ENCODE data around the gene SPOCK2.

- TF ChIP-seq, protein P1, sequence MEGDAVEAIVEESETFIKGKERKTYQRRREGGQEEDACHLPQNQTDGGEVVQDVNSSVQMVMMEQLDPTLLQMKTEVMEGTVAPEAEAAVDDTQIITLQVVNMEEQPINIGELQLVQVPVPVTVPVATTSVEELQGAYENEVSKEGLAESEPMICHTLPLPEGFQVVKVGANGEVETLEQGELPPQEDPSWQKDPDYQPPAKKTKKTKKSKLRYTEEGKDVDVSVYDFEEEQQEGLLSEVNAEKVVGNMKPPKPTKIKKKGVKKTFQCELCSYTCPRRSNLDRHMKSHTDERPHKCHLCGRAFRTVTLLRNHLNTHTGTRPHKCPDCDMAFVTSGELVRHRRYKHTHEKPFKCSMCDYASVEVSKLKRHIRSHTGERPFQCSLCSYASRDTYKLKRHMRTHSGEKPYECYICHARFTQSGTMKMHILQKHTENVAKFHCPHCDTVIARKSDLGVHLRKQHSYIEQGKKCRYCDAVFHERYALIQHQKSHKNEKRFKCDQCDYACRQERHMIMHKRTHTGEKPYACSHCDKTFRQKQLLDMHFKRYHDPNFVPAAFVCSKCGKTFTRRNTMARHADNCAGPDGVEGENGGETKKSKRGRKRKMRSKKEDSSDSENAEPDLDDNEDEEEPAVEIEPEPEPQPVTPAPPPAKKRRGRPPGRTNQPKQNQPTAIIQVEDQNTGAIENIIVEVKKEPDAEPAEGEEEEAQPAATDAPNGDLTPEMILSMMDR (IDR thresholded peaks at IDR 0.05) = no peak
- no peak for TF ChIP-seq EZH2 (IDR thresholded peaks at IDR 0.05; ENCODE audit: borderline replicate concordance, insufficient read depth, low read depth, low read length, poor library complexity, severe bottlenecking)
Measured at GRCh38 chr10:72086466-72087391, 1.6 kb downstream of the SPOCK2 start.

Measured in B cell (primary cell).